Ascending aorta (tissue), 2 donors: ENCODE measurements around the gene GAS2L3. TPM values are rescaled to one million over a fixed set of nuclear protein-coding genes. Genes with fewer than 3 reads are reported as not detected.

ENCODE experiments used
- DNase-seq, 2 donors: peaks; one replicate each; pipeline ENCODE4 v3.0.0-alpha.2; 2019; ENCODE audit warnings: low spot score in 2 of 2
- H3K27ac ChIP-seq, 2 donors: fragments of 200-600 bp; sonication (generic); one replicate each; pipeline ENCODE4 v1.5.1; 2016 to 2017; ENCODE audit warnings: mild to moderate bottlenecking in 1 of 2
- H3K27me3 ChIP-seq: fragments of 200-600 bp; sonication (generic); one replicate; pipeline ENCODE4 v1.5.1; 2017
- H3K36me3 ChIP-seq, 2 donors: fragments of 200-600 bp; sonication (generic); one replicate each; pipeline ENCODE4 v1.5.1; 2016
- H3K4me1 ChIP-seq, 2 donors: fragments of 200-600 bp; sonication (generic); one replicate each; pipeline ENCODE4 v1.5.1; 2016 to 2017; ENCODE audit warnings: mild to moderate bottlenecking in 1 of 2
- H3K4me3 ChIP-seq, 2 donors: fragments of 200-600 bp; sonication (generic); one replicate each; pipeline ENCODE4 v1.5.1; 2016 to 2017; ENCODE audit warnings: mild to moderate bottlenecking in 1 of 2
- H3K9me3 ChIP-seq, 2 donors: fragments of 200-600 bp; sonication (generic); one replicate each; pipeline ENCODE4 v1.5.1; 2016
- CTCF ChIP-seq, 3 experiments: fragments of 200-600 bp in 2 of 3; fragments of 450-650 bp in 1 of 3; sonication (generic) in 2 of 3; IDR thresholded peaks; one replicate each; pipeline ENCODE4 v1.5.1; 2016 to 2019; ENCODE audit warnings: antibody characterized with exemption in 3 of 3, mild to moderate bottlenecking in 1 of 3, moderate library complexity in 1 of 3
- intact Hi-C: fragments of 100-400 bp; cut with DNase I; formaldehyde crosslinking; loops from one replicate; pipeline ENCODE4 v1.15.1; 2023
- total RNA-seq: library from RNA; depleted of rRNA; stranded (reverse); fragments of >200 nt; gene quantifications from one replicate; pipeline ENCODE4 v1.1.0, GENCODE V29; 2016

The GAS2L3 gene
- total RNA-seq, 1 donor from 2014 or later = not detected

- Histone ChIP-seq H3K36me3 (no peaks in the 10 kb centered on the region), H3K9me3 (no peaks in the 10 kb centered on the region), H3K4me3 (no peak overlapping the region), H3K27ac (no peak overlapping the region), H3K27me3 (no peaks in the 10 kb centered on the region), H3K4me1 (no peaks in the 10 kb centered on the region)
- intact Hi-C loops = no loop called here
- TF ChIP-seq CTCF (IDR thresholded peaks at IDR 0.05) = no peak
- no peak for DNase-seq
Measured at GRCh38 chr12:100534625-100535227, 38.8 kb upstream of the GAS2L3 start.

- Histone ChIP-seq H3K27ac (no peak overlapping the region), H3K4me3 (no peak overlapping the region), H3K9me3 (no peaks in the 10 kb centered on the region), H3K27me3 (no peaks in the 10 kb centered on the region), H3K36me3 (no peaks in the 10 kb centered on the region), H3K4me1 (no peaks in the 10 kb centered on the region)
- TF ChIP-seq CTCF (IDR thresholded peaks at IDR 0.05) = no peak
- DNase-seq = no peak
- intact Hi-C loops = no loop called here
Measured at GRCh38 chr12:100539202-100539601, 34.3 kb upstream of the GAS2L3 start.

- Histone ChIP-seq H3K27me3 (no peaks in the 10 kb centered on the region), H3K9me3 (no peaks in the 10 kb centered on the region), H3K36me3 (no peaks in the 10 kb centered on the region), H3K27ac (no peak overlapping the region), H3K4me3 (no peak overlapping the region), H3K4me1 (no peaks in the 10 kb centered on the region)
- DNase-seq = no peak
- intact Hi-C loops = no loop called here
- TF ChIP-seq CTCF (IDR thresholded peaks at IDR 0.05) = no peak
Measured at GRCh38 chr12:100544165-100544564, 29.3 kb upstream of the GAS2L3 start.

- DNase-seq = no peak
- H3K4me3 ChIP-seq = no peak overlapping the region
- no peak overlapping the region for H3K27ac ChIP-seq
- no peaks in the 10 kb centered on the region for H3K4me1 ChIP-seq
- intact Hi-C loops = no loop called here
- no peaks in the 10 kb centered on the region for H3K36me3 ChIP-seq
- TF ChIP-seq CTCF (IDR thresholded peaks at IDR 0.05) = no peak
- H3K27me3 ChIP-seq = no peaks in the 10 kb centered on the region
- H3K9me3 ChIP-seq = no peaks in the 10 kb centered on the region
Measured at GRCh38 chr12:100545092-100545491, 28.4 kb upstream of the GAS2L3 start.

- H3K27ac ChIP-seq = no peak overlapping the region
Measured at GRCh38 chr12:100553936-100554335, 19.5 kb upstream of the GAS2L3 start.

More at GRCh38 chr12:100553936-100554335, 19.5 kb upstream of the GAS2L3 start:
- intact Hi-C loops = no loop called here
- H3K36me3 ChIP-seq = no peaks in the 10 kb centered on the region
- DNase-seq = no peak
- H3K27me3 ChIP-seq = no peaks in the 10 kb centered on the region
- H3K4me3 ChIP-seq = no peak overlapping the region
- no peaks in the 10 kb centered on the region for H3K9me3 ChIP-seq
- no peak for TF ChIP-seq CTCF (IDR thresholded peaks at IDR 0.05)
- H3K4me1 ChIP-seq = no peaks in the 10 kb centered on the region
